Chondrocyte (in vitro differentiated cells): ENCODE data around the gene SMIM44. TPM values are rescaled to one million over a fixed set of nuclear protein-coding genes. Genes with fewer than 3 reads are reported as not detected.

Experiments
- DNase-seq: peaks from one replicate; pipeline ENCODE4 v3.0.0; 2021; ENCODE audit warnings: mixed read lengths, low spot score
- H3K27ac Mint-ChIP-seq: one replicate; pipeline ENCODE4 v1.8.0; 2021; ENCODE audit warnings: mild to moderate bottlenecking, moderate library complexity, mixed read lengths; ENCODE audit not compliant: unreplicated experiment
- H3K27me3 Mint-ChIP-seq: 2 replicates; pipeline ENCODE4 v1.8.0; 2021; ENCODE audit warnings: low read depth, mixed read lengths
- H3K36me3 Mint-ChIP-seq: 2 replicates; pipeline ENCODE4 v1.8.0; 2021; ENCODE audit warnings: low read depth, mixed read lengths
- H3K4me1 Mint-ChIP-seq: 2 replicates; pipeline ENCODE4 v1.8.0; 2021; ENCODE audit warnings: low read depth, mild to moderate bottlenecking, mixed read lengths
- H3K4me3 Mint-ChIP-seq: one replicate; pipeline ENCODE4 v1.8.0; 2021; ENCODE audit warnings: mild to moderate bottlenecking, moderate library complexity, mixed read lengths; ENCODE audit not compliant: unreplicated experiment
- H3K9me3 Mint-ChIP-seq: 2 replicates; pipeline ENCODE4 v1.8.0; 2021; ENCODE audit warnings: low read depth, mixed read lengths
- total RNA-seq: library from RNA; stranded (reverse); gene quantifications from 3 replicates; pipeline ENCODE4 v1.2.1, GENCODE V29; 2021
- TF ChIP-seq, protein P1 (sequence below): fragments of 200-600 bp; sonication (generic); IDR thresholded peaks from 2 replicates; pipeline ENCODE4 v1.5.0; 2021; ENCODE audit warnings: antibody characterized with exemption, mild to moderate bottlenecking, moderate library complexity

The SMIM44 gene
- total RNA-seq, 1 donor from 2014 or later: not detected

- Mint-ChIP-seq H3K4me1 (peaks cover 19% of the 10 kb centered on the region), H3K9me3 (no peaks in the 10 kb centered on the region), H3K4me3 (no peak overlapping the region), H3K27ac (no peak overlapping the region), H3K36me3 (no peaks in the 10 kb centered on the region), H3K27me3 (no peaks in the 10 kb centered on the region)
- TF ChIP-seq, protein P1, sequence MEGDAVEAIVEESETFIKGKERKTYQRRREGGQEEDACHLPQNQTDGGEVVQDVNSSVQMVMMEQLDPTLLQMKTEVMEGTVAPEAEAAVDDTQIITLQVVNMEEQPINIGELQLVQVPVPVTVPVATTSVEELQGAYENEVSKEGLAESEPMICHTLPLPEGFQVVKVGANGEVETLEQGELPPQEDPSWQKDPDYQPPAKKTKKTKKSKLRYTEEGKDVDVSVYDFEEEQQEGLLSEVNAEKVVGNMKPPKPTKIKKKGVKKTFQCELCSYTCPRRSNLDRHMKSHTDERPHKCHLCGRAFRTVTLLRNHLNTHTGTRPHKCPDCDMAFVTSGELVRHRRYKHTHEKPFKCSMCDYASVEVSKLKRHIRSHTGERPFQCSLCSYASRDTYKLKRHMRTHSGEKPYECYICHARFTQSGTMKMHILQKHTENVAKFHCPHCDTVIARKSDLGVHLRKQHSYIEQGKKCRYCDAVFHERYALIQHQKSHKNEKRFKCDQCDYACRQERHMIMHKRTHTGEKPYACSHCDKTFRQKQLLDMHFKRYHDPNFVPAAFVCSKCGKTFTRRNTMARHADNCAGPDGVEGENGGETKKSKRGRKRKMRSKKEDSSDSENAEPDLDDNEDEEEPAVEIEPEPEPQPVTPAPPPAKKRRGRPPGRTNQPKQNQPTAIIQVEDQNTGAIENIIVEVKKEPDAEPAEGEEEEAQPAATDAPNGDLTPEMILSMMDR: no peak
- no peak for DNase-seq
These were observed 33.5 kb upstream of the SMIM44 start for GRCh38 chr19:3516675-3517207.

GRCh38 chr19:3515891-3516422 lies 32.7 kb upstream of the SMIM44 start:
- no peak overlapping the region for H3K27ac Mint-ChIP-seq
- no peak for DNase-seq

DNA sequence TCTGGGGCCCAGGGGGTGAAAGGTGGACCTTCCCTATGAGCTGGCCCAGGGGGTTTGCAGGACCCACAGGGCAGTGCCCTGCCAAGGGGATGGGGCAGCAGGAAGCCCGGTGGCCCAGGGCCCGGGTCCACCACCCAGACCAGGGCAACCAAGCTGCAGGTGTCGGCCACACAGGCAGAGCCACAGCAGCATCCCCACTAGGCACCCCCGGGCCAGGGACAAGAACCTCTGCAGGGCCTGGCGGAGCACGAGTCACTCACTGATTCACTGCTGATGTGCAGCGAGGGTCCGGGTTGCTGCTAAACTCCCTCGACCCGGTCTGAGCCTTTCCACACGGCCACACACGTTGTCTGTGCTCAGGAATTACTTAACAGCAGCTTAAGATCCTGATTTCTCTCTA lies 31.7 kb upstream of the SMIM44 start:
- no peak overlapping the region for H3K27ac Mint-ChIP-seq
- no peaks in the 10 kb centered on the region for H3K27me3 Mint-ChIP-seq
- DNase-seq: no peak
- TF ChIP-seq, protein P1: no peak
- H3K4me3 Mint-ChIP-seq: no peak overlapping the region
- no peaks in the 10 kb centered on the region for H3K9me3 Mint-ChIP-seq
- H3K4me1 Mint-ChIP-seq: peaks cover 17% of the 10 kb centered on the region
- no peaks in the 10 kb centered on the region for H3K36me3 Mint-ChIP-seq

More at GRCh38 chr19:3515891-3516422, 32.7 kb upstream of the SMIM44 start:
- Mint-ChIP-seq H3K4me1 (peaks cover 16% of the 10 kb centered on the region), H3K4me3 (no peak overlapping the region), H3K27me3 (no peaks in the 10 kb centered on the region), H3K36me3 (no peaks in the 10 kb centered on the region), H3K9me3 (no peaks in the 10 kb centered on the region)
- TF ChIP-seq, protein P1: no peak

DNA sequence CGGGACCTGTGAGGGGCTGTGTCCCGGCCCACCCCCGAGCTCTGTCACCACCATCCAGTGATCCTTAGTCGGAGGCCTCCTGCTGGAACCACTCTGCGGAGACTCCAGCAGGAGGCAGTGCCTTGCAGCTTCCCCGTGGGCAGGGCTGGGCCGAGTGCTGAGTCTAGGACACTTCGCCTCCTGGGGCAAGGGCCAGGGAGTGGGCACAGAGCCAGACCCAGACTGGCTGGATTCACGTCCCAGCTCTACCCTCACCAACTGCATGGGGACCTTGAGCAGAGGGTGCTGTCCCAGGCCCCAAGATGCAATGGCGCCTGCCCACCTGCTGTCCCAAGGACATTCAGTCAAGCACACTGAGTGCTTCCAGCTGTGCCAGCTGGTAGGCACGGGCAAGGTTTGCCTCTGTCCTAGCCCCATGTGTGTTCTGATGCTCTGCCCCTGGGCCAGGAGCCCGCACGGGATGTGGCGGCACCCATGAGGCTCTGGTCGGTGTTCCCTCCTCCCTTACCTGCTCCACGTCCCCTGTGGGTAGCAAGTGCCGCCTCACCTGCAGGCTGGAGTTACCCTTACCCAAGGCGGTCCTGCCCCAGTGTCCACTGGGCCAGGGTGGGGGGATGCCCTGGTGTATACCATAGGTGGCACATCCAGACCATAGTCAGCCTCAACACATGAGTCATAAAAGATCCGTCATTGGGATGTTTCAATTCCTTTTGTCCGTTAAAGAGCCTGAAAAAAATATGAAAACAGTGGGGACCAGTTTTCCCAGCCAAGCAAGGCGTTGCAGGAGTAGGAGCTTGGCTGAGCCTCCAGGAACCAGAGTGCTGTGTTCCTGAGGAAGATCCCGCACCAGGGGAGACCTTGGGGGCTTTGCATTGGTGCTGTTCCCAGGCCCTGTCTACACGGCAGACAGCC lies 30.2 kb upstream of the SMIM44 start:
- H3K27ac Mint-ChIP-seq: no peak overlapping the region
- no peaks in the 10 kb centered on the region for H3K36me3 Mint-ChIP-seq
- peaks cover 29% of the 10 kb centered on the region for H3K4me1 Mint-ChIP-seq
- H3K27me3 Mint-ChIP-seq: no peaks in the 10 kb centered on the region
- no peaks in the 10 kb centered on the region for H3K9me3 Mint-ChIP-seq
- no peak overlapping the region for H3K4me3 Mint-ChIP-seq
- DNase-seq: no peak
- TF ChIP-seq, protein P1: no peak

DNA sequence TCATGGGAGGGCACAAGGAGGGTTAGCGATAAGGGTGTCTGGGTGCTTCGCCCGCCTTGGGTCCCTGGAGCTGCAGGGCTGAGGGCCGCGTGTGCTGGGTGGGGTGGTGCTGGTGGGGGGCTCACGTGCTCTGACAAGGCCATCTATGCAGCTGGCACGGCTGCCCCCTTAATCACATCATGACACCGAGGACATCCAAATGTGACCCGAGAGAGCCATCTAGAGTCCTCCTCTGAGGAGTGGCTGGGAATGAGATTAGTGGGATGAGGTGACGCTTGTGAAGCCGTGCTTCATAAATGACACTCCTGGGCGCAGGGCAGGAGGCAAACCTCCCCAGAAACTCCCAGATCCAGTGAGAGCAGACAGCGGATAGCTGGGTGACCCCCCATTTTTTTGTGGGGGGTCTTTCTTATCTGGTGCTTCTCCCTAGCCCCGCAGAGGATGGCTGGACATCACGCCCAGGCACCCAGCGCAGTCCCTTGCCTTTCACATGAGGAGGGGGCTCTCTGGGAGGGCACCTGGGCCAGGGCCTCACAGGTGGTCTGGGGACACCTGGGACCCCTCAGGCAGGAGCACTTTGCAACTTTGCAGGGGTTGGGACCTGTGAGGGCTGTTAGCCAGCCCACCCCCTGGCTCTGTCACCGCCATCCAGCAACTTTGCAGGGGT lies 29.5 kb upstream of the SMIM44 start:
- Mint-ChIP-seq H3K4me1 (peaks cover 34% of the 10 kb centered on the region), H3K27ac (no peak overlapping the region), H3K36me3 (no peaks in the 10 kb centered on the region), H3K4me3 (no peak overlapping the region), H3K9me3 (no peaks in the 10 kb centered on the region), H3K27me3 (no peaks in the 10 kb centered on the region)
- TF ChIP-seq, protein P1: no peak
- DNase-seq: no peak
